ENCODE data around the gene F2R.

The F2R gene

GRCh38 chr5:76690704-76691466 lies 25.0 kb upstream of the F2R start:
- DNase-seq (ENCODE audit: low spot score): no peak

GRCh38 chr5:76691467-76692273 lies 24.3 kb upstream of the F2R start:
- DNase-seq (ENCODE audit: low spot score): peak; percentile 69

GRCh38 chr5:76692274-76692540 lies 23.7 kb upstream of the F2R start:
- DNase-seq (ENCODE audit: low spot score): no peak

GRCh38 chr5:76692651-76693050 lies 23.3 kb upstream of the F2R start:
- DNase-seq (ENCODE audit: low spot score): no peak

GRCh38 chr5:76693141-76693540 lies 22.8 kb upstream of the F2R start:
- no peak for DNase-seq (ENCODE audit: low spot score)

- DNase-seq (ENCODE audit: low spot score): no peak
Measured at GRCh38 chr5:76694317-76694716, 21.6 kb upstream of the F2R start.

GRCh38 chr5:76695346-76695745 lies 20.6 kb upstream of the F2R start:
- DNase-seq (ENCODE audit: low spot score): no peak

GRCh38 chr5:76696251-76696650 lies 19.7 kb upstream of the F2R start:
- no peak for DNase-seq (ENCODE audit: low spot score)

GRCh38 chr5:76697670-76698069 lies 18.3 kb upstream of the F2R start:
- no peak for DNase-seq (ENCODE audit: low spot score)

GRCh38 chr5:76700571-76700970 lies 15.4 kb upstream of the F2R start:
- DNase-seq (ENCODE audit: low spot score): no peak

- DNase-seq (ENCODE audit: low spot score): no peak
Measured at GRCh38 chr5:76701298-76701697, 14.6 kb upstream of the F2R start.

- no peak for DNase-seq (ENCODE audit: low spot score)
Measured at GRCh38 chr5:76703707-76704106, 12.2 kb upstream of the F2R start.

GRCh38 chr5:76704131-76704663 lies 11.7 kb upstream of the F2R start:
- DNase-seq (ENCODE audit: low spot score): no peak

GRCh38 chr5:76705574-76705973 lies 10.4 kb upstream of the F2R start:
- DNase-seq (ENCODE audit: low spot score): no peak

GRCh38 chr5:76709762-76710161 lies 6.2 kb upstream of the F2R start:
- no peak for DNase-seq (ENCODE audit: low spot score)

- peak; percentile 73 for DNase-seq (ENCODE audit: low spot score)
Measured at GRCh38 chr5:76710991-76711390, 4.9 kb upstream of the F2R start.

- DNase-seq (ENCODE audit: low spot score): no peak
Measured at GRCh38 chr5:76714751-76715485, 1.0 kb upstream of the F2R start.

GRCh38 chr5:76715486-76715735 lies 515 bp upstream of the F2R start:
- no peak for DNase-seq (ENCODE audit: low spot score)

GRCh38 chr5:76716456-76717157 lies 681 bp downstream of the F2R start:
- no peak for DNase-seq (ENCODE audit: low spot score)

GRCh38 chr5:76717222-76718083 lies 1.5 kb downstream of the F2R start:
- no peak for DNase-seq (ENCODE audit: low spot score)

GRCh38 chr5:76718381-76718832 lies 2.5 kb downstream of the F2R start:
- DNase-seq (ENCODE audit: low spot score): no peak

Measured in activated CD4-positive, alpha-beta T cell treated with anti-CD3 and anti-CD28 coated beads, Interleukin-2, Interleukin-4, amounts not matched to agents 100 ng/mL and 50 ng/mL, durations not matched to agents 16 hours and 8 hours (primary cell).